HK-2 (cell line): ENCODE data around the gene ATP11B.
"Not testable (repeated sequence)": the region's sequence is repeated elsewhere in the genome, so short reads cannot be mapped to it uniquely, and the experiment has no call there.

Experiments
- DNase-seq: peaks from one replicate; pipeline ENCODE4 v3.0.0-alpha.2; 2018; ENCODE audit not compliant: unreplicated experiment

ATP11B gene

GRCh38 chr3:182829761-182830405, 36.6 kb downstream of the ATP11B start:
- DNase-seq = no peak

DNA sequence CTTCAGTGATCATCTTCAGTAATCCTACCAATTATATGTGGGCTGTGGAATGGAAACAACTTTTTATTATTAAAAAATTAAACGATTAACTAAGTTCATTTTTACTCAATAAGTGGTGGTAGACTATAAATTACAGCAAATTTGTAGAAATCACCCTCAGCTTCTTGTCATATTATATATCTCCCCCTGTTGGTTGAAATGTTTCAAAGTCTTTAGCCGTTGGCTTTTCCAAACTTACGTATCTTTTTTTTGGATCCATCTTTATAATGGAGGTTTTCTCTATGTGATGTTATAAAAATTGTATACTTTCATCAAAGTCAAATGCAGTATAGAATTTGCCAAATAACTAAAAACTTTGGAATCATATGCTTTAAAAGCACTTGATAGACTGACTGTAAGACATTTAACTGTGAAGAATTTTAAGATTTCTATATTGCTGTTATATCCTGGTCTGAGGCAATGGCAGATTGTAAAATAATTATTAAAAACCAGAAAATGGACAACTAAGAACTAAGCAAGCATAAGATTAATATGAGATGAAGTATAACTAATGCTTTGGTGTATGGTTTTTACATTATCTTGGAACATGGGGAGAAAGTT, 44.7 kb downstream of the ATP11B start:
- no peak for DNase-seq

GRCh38 chr3:182843478-182843877, 50.2 kb downstream of the ATP11B start:
- no peak for DNase-seq

DNA sequence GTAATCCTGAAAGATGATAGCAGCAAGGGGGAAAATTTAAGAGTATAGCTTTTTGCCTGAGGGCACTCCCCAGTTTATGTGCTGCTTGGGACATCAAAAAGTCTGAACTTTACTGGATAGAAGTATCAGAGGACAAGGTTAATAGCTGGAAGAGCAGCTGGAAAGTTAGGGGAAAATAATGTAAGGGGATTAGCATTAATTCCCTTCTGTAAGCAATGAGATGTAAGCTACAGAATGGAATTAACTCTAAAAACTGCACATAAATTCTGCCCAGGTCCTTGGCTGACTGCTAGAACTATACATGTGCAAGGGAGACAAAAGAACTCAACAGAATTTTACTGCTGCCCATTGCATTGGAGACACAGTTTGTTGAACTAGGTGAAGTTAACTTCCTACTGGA, 55.6 kb downstream of the ATP11B start:
- no peak for DNase-seq

- no peak for DNase-seq
Measured at GRCh38 chr3:182855076-182855475, 61.8 kb downstream of the ATP11B start.

GRCh38 chr3:182861348-182861747, 68.0 kb downstream of the ATP11B start:
- no peak for DNase-seq

GRCh38 chr3:182862159-182862860, 69.0 kb downstream of the ATP11B start:
- DNase-seq = no peak

DNA sequence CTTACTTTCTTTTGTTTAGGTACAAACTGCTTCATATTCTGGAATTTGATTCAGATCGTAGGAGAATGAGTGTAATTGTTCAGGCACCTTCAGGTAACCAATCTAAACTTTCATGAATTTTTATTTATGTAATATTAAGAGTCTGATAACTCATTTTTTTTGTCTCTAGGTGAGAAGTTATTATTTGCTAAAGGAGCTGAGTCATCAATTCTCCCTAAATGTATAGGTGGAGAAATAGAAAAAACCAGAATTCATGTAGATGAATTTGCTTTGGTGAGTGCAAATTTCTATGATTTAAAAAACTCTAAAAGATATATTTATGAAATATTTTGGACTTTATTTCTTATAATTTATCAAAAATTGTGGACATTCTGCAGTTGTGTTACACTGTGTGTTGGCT, 75.8 kb downstream of the ATP11B start:
- DNase-seq = no peak

DNA sequence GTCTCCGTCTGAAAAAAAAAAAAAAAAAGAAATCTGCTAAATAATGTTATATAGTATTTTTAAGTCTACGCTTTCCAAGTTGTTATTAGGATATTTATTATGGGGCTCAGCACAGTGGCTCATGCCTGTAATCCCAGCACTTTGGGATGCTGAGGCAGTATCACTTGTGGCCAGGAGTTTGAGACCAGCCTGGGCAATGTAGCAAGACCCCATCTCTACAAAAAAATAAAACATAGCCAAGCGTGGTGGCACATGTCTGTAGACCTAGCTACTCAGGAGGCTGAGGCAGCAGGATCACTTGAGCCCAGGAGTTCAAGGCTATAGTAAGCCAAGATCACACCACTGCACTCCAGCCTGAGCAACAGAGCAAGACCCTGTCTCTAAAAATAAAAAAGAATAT, 77.6 kb downstream of the ATP11B start:
- not testable (repeated sequence) for DNase-seq

DNA sequence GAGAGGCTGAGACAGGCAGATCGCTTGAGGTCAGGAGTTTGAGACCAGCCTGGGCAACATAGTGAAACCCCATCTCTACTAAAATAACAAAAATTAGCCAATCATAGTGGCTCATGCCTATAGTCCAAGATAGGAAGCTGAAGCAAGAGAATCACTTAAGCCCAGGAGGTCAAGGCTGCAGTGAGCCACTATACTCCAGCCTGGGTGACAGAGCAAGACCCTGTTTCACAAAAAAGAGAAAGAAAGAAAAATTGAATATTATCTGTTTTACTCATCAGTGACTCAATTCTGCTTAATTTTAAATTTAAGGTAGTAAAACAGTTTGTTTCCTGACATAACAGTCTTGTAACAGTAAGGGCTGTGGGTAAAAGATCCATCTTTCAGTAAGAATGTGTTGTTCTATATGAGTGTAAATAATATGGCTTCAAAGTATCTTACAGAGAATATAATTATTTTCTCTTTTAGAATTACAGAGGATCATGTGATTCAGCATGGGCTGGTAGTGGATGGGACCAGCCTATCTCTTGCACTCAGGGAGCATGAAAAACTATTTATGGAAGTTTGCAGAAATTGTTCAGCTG, 85.8 kb downstream of the ATP11B start:
- no peak for DNase-seq

DNA sequence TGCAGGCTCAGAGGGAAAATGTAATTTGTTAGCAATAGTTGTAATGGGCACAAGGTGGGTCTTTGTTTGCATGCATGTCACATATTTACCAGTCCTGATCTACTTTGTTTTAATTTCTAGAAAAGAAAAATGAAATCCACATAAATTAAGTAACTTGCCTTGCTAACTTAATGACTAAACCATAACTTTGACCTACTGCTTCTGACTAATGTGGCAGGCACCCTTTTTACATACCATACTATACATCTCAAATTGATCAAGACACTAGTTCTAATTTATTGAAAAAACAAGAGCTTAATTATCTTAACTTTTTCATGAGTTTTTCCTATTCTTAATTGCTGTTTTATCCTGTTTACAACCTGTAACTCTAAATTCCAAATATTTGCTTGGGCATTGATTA, 93.2 kb downstream of the ATP11B start:
- no peak for DNase-seq

DNA sequence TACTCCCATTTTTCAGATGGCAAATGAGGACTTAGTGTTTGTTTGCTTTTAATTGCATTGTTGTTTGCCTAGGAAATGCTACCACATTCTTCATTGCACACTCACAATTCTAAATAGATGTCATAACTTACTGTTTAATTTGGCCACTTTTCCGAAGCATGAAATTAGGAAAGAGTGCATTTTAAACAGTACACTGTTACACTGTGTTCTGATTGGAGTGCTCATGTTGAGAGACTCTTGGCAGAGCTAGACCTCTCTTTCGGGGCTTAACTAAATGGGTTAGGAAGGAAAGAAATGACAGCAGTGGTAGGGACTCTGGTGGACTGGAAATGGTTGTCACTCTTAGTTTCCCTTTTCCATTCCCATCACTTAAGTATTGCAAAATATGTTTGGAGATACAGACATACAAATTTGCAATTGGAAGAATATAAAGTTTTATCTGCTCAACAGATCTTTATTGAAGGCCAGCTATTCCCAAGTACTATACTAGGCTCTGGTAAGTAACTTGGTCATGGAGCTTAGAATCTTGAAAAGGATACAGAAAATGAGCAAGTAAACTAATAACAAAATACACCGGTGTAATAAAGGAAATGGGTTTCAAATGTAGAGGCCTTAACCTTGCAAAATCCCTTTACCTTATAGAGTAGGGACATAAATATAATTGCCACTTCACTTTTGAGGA, 96.8 kb downstream of the ATP11B start:
- DNase-seq = no peak

DNA sequence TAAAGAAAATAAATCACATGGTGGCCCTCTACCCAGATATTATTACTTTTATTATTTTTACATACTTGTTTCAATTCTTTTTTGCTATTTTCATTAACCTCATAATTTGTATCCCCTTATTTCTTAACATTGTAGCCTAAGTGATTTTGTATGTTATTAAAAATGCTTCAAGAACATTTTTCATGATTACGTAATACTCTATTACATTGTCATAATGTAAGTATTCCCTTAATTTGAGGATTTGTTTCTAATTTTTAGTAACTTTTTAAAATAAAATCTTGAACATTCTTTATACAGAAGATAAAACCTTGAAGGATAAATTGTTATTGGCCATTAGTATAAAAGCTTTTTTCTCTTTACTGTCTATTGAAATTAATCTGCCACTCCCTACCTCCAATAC, 98.1 kb downstream of the ATP11B start:
- no peak for DNase-seq

DNA sequence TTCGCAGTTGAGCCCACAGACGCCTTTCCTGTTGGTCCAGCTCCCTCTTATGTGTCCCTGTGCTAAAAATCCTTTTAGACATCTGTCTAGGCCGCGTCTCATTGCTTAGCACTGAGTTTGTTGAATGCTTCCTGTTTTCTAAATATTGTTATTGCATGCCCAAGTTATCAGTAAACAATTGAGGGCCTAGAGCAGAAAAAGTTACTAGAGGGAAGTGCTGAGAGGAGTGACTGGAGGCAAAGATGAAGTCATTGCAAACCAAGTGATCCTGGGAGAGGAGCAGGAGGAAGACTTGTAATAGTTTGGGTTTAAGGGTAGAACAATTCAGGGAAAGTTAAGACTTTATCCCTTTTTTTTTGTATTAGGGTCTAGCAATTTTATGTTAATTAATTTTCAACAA, 98.9 kb downstream of the ATP11B start:
- DNase-seq = no peak

DNA sequence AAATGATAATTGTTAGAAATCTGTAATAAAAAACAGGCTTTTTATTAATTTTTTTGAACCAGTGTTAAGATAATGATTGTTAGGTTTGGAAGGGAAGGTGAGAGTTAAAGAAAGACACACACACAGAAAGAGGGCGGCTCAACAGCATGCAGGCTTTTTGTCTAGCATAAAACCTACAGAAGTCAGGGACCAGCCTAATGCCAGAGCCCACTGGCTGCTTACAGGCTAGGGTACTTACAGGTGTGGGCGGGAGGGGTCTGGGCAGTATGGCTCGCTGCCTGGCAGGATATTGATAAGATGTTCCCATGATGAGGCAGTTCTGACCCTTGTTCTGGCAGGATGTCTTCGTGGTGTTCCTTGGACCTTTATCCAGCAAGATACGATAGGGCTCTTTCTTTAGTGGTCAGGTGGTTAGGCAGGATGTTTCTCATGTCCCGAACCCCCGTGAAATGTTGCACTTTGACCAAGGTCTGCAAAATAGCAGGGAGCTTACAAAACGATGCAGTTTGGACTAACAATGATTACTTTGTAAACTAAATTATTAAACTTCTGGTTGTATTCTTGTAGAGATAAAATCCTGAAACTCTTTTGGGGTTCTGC, 102.3 kb downstream of the ATP11B start:
- no peak for DNase-seq

DNA sequence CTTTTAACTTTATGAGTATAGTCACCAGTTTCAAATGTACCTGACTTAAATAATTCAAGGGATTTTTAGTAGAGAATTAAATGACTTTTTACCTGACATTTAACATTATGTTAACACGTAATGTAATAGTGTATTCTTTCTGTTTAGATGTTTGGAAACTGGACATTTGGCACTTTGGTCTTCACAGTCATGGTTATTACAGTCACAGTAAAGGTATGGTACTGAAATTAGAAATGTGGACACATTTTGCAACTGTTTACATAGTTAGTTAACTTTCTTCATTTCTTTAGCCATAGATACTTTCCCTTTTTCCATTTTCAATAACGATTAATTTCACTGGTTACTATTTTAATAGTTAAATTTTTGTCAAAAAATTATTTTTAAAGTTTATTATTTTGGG, 103.2 kb downstream of the ATP11B start:
- no peak for DNase-seq

- no peak for DNase-seq
Measured at GRCh38 chr3:182902236-182902635, 108.9 kb downstream of the ATP11B start.

DNA sequence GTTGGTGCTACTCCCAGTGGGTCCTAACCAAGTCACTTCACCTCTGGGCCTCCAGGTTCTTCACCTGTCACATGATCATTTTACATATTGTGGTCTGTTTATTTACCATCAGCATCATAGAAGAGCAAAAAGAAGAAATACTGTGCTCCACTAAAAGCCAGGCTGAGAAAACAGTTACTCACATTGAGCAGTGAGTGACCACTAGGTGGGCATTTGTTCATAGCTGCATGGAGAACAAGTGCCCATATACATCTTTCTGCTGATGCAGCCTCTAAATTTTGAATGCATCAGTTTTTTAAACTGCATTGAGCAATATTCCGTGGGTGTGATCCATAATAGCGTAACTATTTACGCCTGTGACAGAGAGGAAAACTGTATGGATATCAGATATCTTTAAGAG, 110.9 kb downstream of the ATP11B start:
- DNase-seq = no peak

- DNase-seq = no peak
Measured at GRCh38 chr3:182905623-182906022, 112.3 kb downstream of the ATP11B start.

- DNase-seq = no peak
Measured at GRCh38 chr3:182906036-182906435, 112.7 kb downstream of the ATP11B start.

- no peak for DNase-seq
Measured at GRCh38 chr3:182908471-182908870, 115.2 kb downstream of the ATP11B start.
